HCT116 (cell line): Measurements from ENCODE around the gene CBY1. TPM values are rescaled to one million over a fixed set of nuclear protein-coding genes. Genes with fewer than 3 reads are reported as not detected.

Experiments used
- ATAC-seq: fragments of 200-7000 bp; cut with Tn5 transposase; 2 replicates; pipeline ENCODE4 v1.9.1; 2020; ENCODE audit warnings: mild to moderate bottlenecking, moderate library complexity
- BruUV-seq: library from RNA; stranded (reverse); fragments of 400-500 nt; replicated peaks from 2 replicates; lab custom pipeline; 2021; lab: Mats Ljungman, UMichigan
- CTCF ChIA-PET: fragments of 300-600 bp; sonication (Branson Sonifier 250); formaldehyde crosslinking; loops from one replicate; lab custom pipeline; 2021; ENCODE audit warnings: antibody characterized with exemption; lab: Charles Lee
- POLR2A ChIA-PET: fragments of 300-600, 350-600 bp; sonication (Branson Sonifier 250); formaldehyde crosslinking; loops from one replicate; lab custom pipeline; 2021; ENCODE audit warnings: antibody characterized with exemption; lab: Charles Lee
- RAD21 ChIA-PET, 2 experiments: fragments of 300-600 bp; sonication (Branson Sonifier 250); formaldehyde crosslinking; loops; one replicate each; lab custom pipeline; 2023; ENCODE audit warnings: low total read pairs in 2 of 2; ENCODE audit not compliant: uncharacterized antibody in 2 of 2, unreplicated experiment in 2 of 2, low non-redundant PET in 1 of 2; lab: Charles Lee
- DNase-seq: peaks from one replicate; pipeline ENCODE4 v3.0.0-alpha.2; 2010; ENCODE audit warnings: low read depth, low spot score
- H2AFZ ChIP-seq: fragments of 200-600 bp; shearing (Covaris generic), sonication (generic); 2 replicates; pipeline ENCODE4 v1.6.1; 2017; ENCODE audit warnings: low read depth, mixed run types, mixed read lengths, antibody characterized with exemption, low read length; ENCODE audit not compliant: poor library complexity, severe bottlenecking
- H3K27ac ChIP-seq: 2 replicates; pipeline ENCODE4 v1.5.1; 2012; ENCODE audit warnings: low read depth, low read length
- H3K27me3 ChIP-seq: fragments of 200-600 bp; sonication (generic); 2 replicates; pipeline ENCODE4 v1.6.1; 2016; ENCODE audit warnings: mixed run types, low read length, mixed read lengths; ENCODE audit not compliant: insufficient read depth
- H3K36me3 ChIP-seq, 2 experiments: fragments of 200-500 bp in 1 of 2; fragments of 200-600 bp in 1 of 2; sonication (Bioruptor generic) in 1 of 2; sonication (generic) in 1 of 2; 2 replicates each; pipeline versions ENCODE4 v1.5.1 to v1.6.1; 2014 to 2016; ENCODE audit warnings: low read length in 2 of 2, inconsistent platforms in 1 of 2, mixed read lengths in 1 of 2, mixed run types in 1 of 2; ENCODE audit not compliant: insufficient read depth in 2 of 2, control insufficient read depth in 1 of 2
- H3K4me1 ChIP-seq, 2 experiments: fragments of 200-600 bp in 1 of 2; sonication (generic) in 1 of 2; 2 replicates each; pipeline versions ENCODE4 v1.5.1 to v1.6.1; 2012 to 2017; ENCODE audit warnings: low read length in 2 of 2, inconsistent platforms in 1 of 2, mild to moderate bottlenecking in 1 of 2, mixed read lengths in 1 of 2, mixed run types in 1 of 2, moderate library complexity in 1 of 2; ENCODE audit not compliant: insufficient read depth in 2 of 2, control insufficient read depth in 1 of 2
- H3K4me2 ChIP-seq: fragments of 200-600 bp; sonication (generic); 2 replicates; pipeline ENCODE4 v1.6.1; 2017; ENCODE audit warnings: mixed run types, low read length, mixed read lengths
- H3K4me3 ChIP-seq, 2 experiments: fragments of 200-600 bp in 1 of 2; sonication (generic) in 1 of 2; replicated peaks in 1 of 2; 2 replicates each; pipeline ENCODE4 v1.5.1; 2011 to 2016; ENCODE audit warnings: low read length in 2 of 2, control low read depth in 1 of 2, low read depth in 1 of 2, mild to moderate bottlenecking in 1 of 2, mixed read lengths in 1 of 2, mixed run types in 1 of 2
- H3K79me2 ChIP-seq: fragments of 200-600 bp; sonication (generic); 2 replicates; pipeline ENCODE4 v1.6.1; 2017; ENCODE audit warnings: mild to moderate bottlenecking, mixed run types, low read length, moderate library complexity, mixed read lengths; ENCODE audit not compliant: insufficient read depth
- H3K9ac ChIP-seq: fragments of 200-600 bp; sonication (generic); 2 replicates; pipeline ENCODE4 v1.6.1; 2016; ENCODE audit warnings: low read length, mixed read lengths
- H3K9me2 ChIP-seq: fragments of 200-600 bp; sonication (generic), shearing (Covaris generic); 2 replicates; pipeline ENCODE4 v1.6.1; 2017; ENCODE audit warnings: mixed run types, mild to moderate bottlenecking, moderate library complexity; ENCODE audit not compliant: insufficient read depth
- H3K9me3 ChIP-seq, 2 experiments: fragments of 200-500 bp in 1 of 2; fragments of 200-600 bp in 1 of 2; sonication (Bioruptor generic) in 1 of 2; sonication (generic) in 1 of 2; 2 replicates each; pipeline ENCODE4 v1.6.1; 2014 to 2017; ENCODE audit warnings: low read length in 2 of 2, mixed read lengths in 2 of 2, inconsistent platforms in 1 of 2, low read depth in 1 of 2, mild to moderate bottlenecking in 1 of 2, mixed run types in 1 of 2, moderate library complexity in 1 of 2; ENCODE audit not compliant: control insufficient read depth in 1 of 2, insufficient read depth in 1 of 2
- H4K20me1 ChIP-seq: fragments of 200-600 bp; sonication (generic), shearing (Covaris generic); 2 replicates; pipeline ENCODE4 v1.6.1; 2017; ENCODE audit warnings: mixed run types, mild to moderate bottlenecking, moderate library complexity; ENCODE audit not compliant: insufficient read depth
- CEBPB ChIP-seq: IDR thresholded peaks from 2 replicates; pipeline ENCODE4 v1.6.1; 2012; ENCODE audit warnings: low read depth
- CTCF ChIP-seq, 3 experiments: fragments of 200-600 bp in 1 of 3; sonication (generic) in 1 of 3; IDR thresholded peaks in 2 of 3; conservative IDR thresholded peaks in 1 of 3; 2 replicates each; pipeline ENCODE4 v1.5.1; 2012 to 2017; ENCODE audit warnings: low read depth in 2 of 3, low read length in 2 of 3, antibody characterized with exemption in 1 of 3, borderline replicate concordance in 1 of 3, control low read depth in 1 of 3, mild to moderate bottlenecking in 1 of 3, mixed read lengths in 1 of 3, mixed run types in 1 of 3, moderate library complexity in 1 of 3; ENCODE audit not compliant: insufficient read depth in 1 of 3
- EGR1 ChIP-seq: IDR thresholded peaks from 2 replicates; pipeline ENCODE4 v1.6.1; 2012; ENCODE audit warnings: low read depth
- EZH2 ChIP-seq: fragments of 200-600 bp; sonication (generic); IDR thresholded peaks from 2 replicates; pipeline ENCODE4 v1.6.1; 2017; ENCODE audit warnings: antibody characterized with exemption, mixed run types
- JUND ChIP-seq: IDR thresholded peaks from 2 replicates; pipeline ENCODE4 v1.6.1; 2012
- MAX ChIP-seq: IDR thresholded peaks from 2 replicates; pipeline ENCODE4 v1.6.1; 2012
- POLR2A ChIP-seq: IDR thresholded peaks from 2 replicates; pipeline ENCODE4 v1.7.0; 2011; ENCODE audit warnings: borderline replicate concordance; ENCODE audit not compliant: insufficient read depth, insufficient read length; ENCODE audit errors: extremely low read depth
- POLR2AphosphoS5 ChIP-seq: IDR thresholded peaks from 2 replicates; pipeline ENCODE4 v1.6.1; 2011; ENCODE audit warnings: mild to moderate bottlenecking, low read depth, low read length, moderate library complexity
- RAD21 ChIP-seq: IDR thresholded peaks from 2 replicates; pipeline ENCODE4 v1.6.1; 2012; ENCODE audit warnings: low read depth, mild to moderate bottlenecking
- REST ChIP-seq: IDR thresholded peaks from 2 replicates; pipeline ENCODE4 v1.6.1; 2012; ENCODE audit warnings: low read depth
- SIN3A ChIP-seq: IDR thresholded peaks from 2 replicates; pipeline ENCODE4 v1.6.1; 2012; ENCODE audit warnings: low read depth
- SP1 ChIP-seq: IDR thresholded peaks from 2 replicates; pipeline ENCODE4 v1.6.1; 2012; ENCODE audit warnings: low read depth
- SRF ChIP-seq: IDR thresholded peaks from 2 replicates; pipeline ENCODE4 v1.6.1; 2012; ENCODE audit warnings: low read depth
- YY1 ChIP-seq: IDR thresholded peaks from 2 replicates; pipeline ENCODE4 v1.6.1; 2011; ENCODE audit warnings: low read length, low read depth, moderate library complexity, mild to moderate bottlenecking; ENCODE audit not compliant: insufficient replicate concordance; ENCODE audit errors: extremely low read depth
- ZFX ChIP-seq: fragments of 450-650 bp; IDR thresholded peaks from 2 replicates; pipeline ENCODE4 v1.6.1; 2017
- intact Hi-C: fragments of 100-400 bp; cut with micrococcal nuclease; formaldehyde crosslinking; loops from 2 replicates; pipeline ENCODE4 v1.10.0; 2022
- total RNA-seq: library from RNA; stranded (reverse); gene quantifications from one replicate; pipeline ENCODE4 v1.2.1, GENCODE V29; 2021; ENCODE audit not compliant: unreplicated experiment

CBY1 gene
- total RNA-seq, 1 experiment from 2014 or later = 27.6 TPM

- no peak overlapping the region for H3K27ac ChIP-seq
- no peak for DNase-seq
- POLR2A ChIA-PET = no interaction called here
- no peak overlapping the region for H3K4me3 ChIP-seq
- no TSS peak for BruUV-seq
- H3K4me1 ChIP-seq = peaks cover 15 to 30% of the 10 kb centered on the region in 2 experiments
- H3K9ac ChIP-seq = no peak overlapping the region
- no peaks in the 10 kb centered on the region for H3K9me2 ChIP-seq
- H3K27me3 ChIP-seq = no peaks in the 10 kb centered on the region
- H2AFZ ChIP-seq = no peak overlapping the region
- intact Hi-C loops = no loop called here
- CTCF ChIA-PET = no interaction called here
- no peak for TF ChIP-seq ZFX
- no peak for TF ChIP-seq EGR1
- no peak for TF ChIP-seq CTCF (IDR thresholded peaks at IDR 0.05 in 2 of 3, conservative IDR thresholded peaks at IDR 0.05 in 1 of 3; ENCODE audit: borderline replicate concordance in 1 of 3, insufficient read depth in 1 of 3, low read depth in 2 of 3, low read length in 2 of 3)
- no peak for TF ChIP-seq MAX
- no peak for TF ChIP-seq SP1
- TF ChIP-seq JUND = no peak
- no peak for TF ChIP-seq SRF
- TF ChIP-seq RAD21 = no peak
- no peak for TF ChIP-seq EZH2
- no peak for TF ChIP-seq POLR2AphosphoS5
- H3K4me2 ChIP-seq = no peak overlapping the region
- no peaks in the 10 kb centered on the region for H3K9me3 ChIP-seq
- H3K79me2 ChIP-seq = no peaks in the 10 kb centered on the region
- H3K36me3 ChIP-seq = no peaks in the 10 kb centered on the region
- no peaks in the 10 kb centered on the region for H4K20me1 ChIP-seq
- ATAC-seq = no peak
- RAD21 ChIA-PET = no interaction called here
Observed at GRCh38 chr22:38610234-38610633, 46.2 kb upstream of the CBY1 start.

- Histone ChIP-seq H3K27ac (no peak overlapping the region), H3K27me3 (no peaks in the 10 kb centered on the region), H3K79me2 (no peaks in the 10 kb centered on the region), H3K9ac (no peak overlapping the region), H3K36me3 (no peaks in the 10 kb centered on the region), H3K4me3 (no peak overlapping the region), H3K4me1 (peaks cover 8 to 30% of the 10 kb centered on the region in 2 experiments), H2AFZ (no peak overlapping the region), H3K4me2 (no peak overlapping the region), H3K9me3 (no peaks in the 10 kb centered on the region), H4K20me1 (no peaks in the 10 kb centered on the region), H3K9me2 (no peaks in the 10 kb centered on the region)
- CTCF ChIA-PET = no interaction called here
- TF ChIP-seq YY1 = no peak
- no peak for TF ChIP-seq EZH2
- TF ChIP-seq REST = no peak
- no peak for TF ChIP-seq SIN3A
- TF ChIP-seq POLR2A = no peak
- TF ChIP-seq JUND = no peak
- no peak for TF ChIP-seq CEBPB
- ATAC-seq = no peak
- no TSS peak for BruUV-seq
- RAD21 ChIA-PET = no interaction called here
- no peak for DNase-seq
- intact Hi-C loops = no loop called here
- POLR2A ChIA-PET = no interaction called here
Observed at GRCh38 chr22:38611559-38611958, 44.9 kb upstream of the CBY1 start.
